Right atrium auricular region (tissue), 2 donors: ENCODE data around the gene C1orf53. TPM values are rescaled to one million over a fixed set of nuclear protein-coding genes. Genes with fewer than 3 reads are reported as not detected.
"Not testable (repeated sequence)": the region's sequence is repeated elsewhere in the genome, so short reads cannot be mapped to it uniquely, and the experiment has no call there.

Experiments
- DNase-seq: peaks from one replicate; pipeline ENCODE4 v3.0.0-alpha.2; 2019; ENCODE audit warnings: low spot score
- H3K27ac ChIP-seq, 2 donors: fragments of 200-600 bp; sonication (generic); 1 replicate in 1 of 2; 2 replicates in 1 of 2; pipeline ENCODE4 v1.5.1; 2016 to 2019
- H3K27me3 ChIP-seq, 2 donors: fragments of 200-600 bp; sonication (generic); one replicate each; pipeline versions ENCODE4 v1.5.1 to v1.6.0; 2017 to 2019
- H3K36me3 ChIP-seq: fragments of 200-600 bp; sonication (generic); one replicate; pipeline ENCODE4 v1.5.1; 2016
- H3K4me1 ChIP-seq, 2 donors: fragments of 200-600 bp; sonication (generic); one replicate each; pipeline versions ENCODE4 v1.5.1 to v1.6.0; 2017 to 2019
- H3K4me3 ChIP-seq, 2 donors: fragments of 200-600 bp; sonication (generic); 1 replicate in 1 of 2; 2 replicates in 1 of 2; pipeline ENCODE4 v1.5.1; 2017 to 2019; ENCODE audit warnings: mild to moderate bottlenecking in 1 of 2, moderate library complexity in 1 of 2
- H3K9me3 ChIP-seq, 2 donors: fragments of 200-600 bp; sonication (generic); one replicate each; pipeline ENCODE4 v1.5.1; 2019
- total RNA-seq, 2 donors: library from RNA; depleted of rRNA; stranded (reverse); fragments of >200 nt; gene quantifications; one replicate each; pipeline ENCODE4 v1.1.0, GENCODE V29; 2016
- TF ChIP-seq, protein P1 (sequence below), 2 donors: fragments of 200-600 bp; sonication (generic); IDR thresholded peaks; one replicate each; pipeline ENCODE4 v1.5.1; 2019; ENCODE audit warnings: antibody characterized with exemption in 2 of 2

C1orf53 gene
- total RNA-seq, 2 donors from 2014 or later: 4.0 to 12.1 TPM

DNA sequence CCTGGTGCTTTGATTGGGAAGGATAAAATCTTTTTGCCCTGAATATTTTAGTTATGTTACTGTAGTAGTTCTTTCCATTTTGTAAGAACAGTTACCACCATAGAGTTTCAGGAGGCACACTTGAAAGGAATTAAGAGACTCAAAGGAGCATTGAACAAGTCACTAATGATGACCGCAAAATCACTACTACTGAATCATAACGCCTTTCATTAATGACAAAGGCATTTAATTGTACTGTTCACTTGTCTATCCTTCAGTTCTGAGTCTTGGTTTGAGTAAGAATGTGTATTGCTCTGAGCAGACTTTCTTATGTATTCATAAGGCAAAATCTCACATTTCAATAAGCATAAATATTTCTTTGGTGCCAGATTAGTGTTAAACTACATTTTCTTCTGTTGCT, 39.6 kb downstream of the C1orf53 start:
- Histone ChIP-seq H3K27me3 (no peaks in the 10 kb centered on the region), H3K36me3 (no peaks in the 10 kb centered on the region), H3K4me3 (no peak overlapping the region), H3K27ac (no peak overlapping the region), H3K4me1 (no peaks in the 10 kb centered on the region), H3K9me3 (no peaks in the 10 kb centered on the region)
- TF ChIP-seq, protein P1, sequence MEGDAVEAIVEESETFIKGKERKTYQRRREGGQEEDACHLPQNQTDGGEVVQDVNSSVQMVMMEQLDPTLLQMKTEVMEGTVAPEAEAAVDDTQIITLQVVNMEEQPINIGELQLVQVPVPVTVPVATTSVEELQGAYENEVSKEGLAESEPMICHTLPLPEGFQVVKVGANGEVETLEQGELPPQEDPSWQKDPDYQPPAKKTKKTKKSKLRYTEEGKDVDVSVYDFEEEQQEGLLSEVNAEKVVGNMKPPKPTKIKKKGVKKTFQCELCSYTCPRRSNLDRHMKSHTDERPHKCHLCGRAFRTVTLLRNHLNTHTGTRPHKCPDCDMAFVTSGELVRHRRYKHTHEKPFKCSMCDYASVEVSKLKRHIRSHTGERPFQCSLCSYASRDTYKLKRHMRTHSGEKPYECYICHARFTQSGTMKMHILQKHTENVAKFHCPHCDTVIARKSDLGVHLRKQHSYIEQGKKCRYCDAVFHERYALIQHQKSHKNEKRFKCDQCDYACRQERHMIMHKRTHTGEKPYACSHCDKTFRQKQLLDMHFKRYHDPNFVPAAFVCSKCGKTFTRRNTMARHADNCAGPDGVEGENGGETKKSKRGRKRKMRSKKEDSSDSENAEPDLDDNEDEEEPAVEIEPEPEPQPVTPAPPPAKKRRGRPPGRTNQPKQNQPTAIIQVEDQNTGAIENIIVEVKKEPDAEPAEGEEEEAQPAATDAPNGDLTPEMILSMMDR (IDR thresholded peaks at IDR 0.05): no peak
- DNase-seq: no peak

DNA sequence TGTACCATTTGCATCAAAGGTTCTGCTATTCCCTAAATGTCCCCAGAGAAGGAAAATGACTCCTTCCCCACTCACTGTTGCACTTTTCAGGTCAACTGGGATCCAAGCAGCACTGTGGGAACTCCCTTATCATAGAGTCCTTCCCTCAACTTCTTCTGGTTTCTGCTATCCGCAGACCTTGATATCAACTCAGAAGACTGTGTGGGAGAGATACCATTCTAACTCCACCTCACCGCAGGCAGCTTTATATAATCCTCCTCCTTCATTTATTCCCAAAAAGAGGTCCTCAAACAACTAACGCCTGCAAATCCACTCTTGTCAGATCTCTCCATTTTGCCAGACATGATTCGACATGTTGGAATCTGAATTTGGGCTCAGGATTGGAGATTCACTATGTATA, 42.1 kb downstream of the C1orf53 start:
- no peak overlapping the region for H3K27ac ChIP-seq
- no peaks in the 10 kb centered on the region for H3K27me3 ChIP-seq
- no peaks in the 10 kb centered on the region for H3K9me3 ChIP-seq
- H3K36me3 ChIP-seq: no peaks in the 10 kb centered on the region
- no peak overlapping the region for H3K4me3 ChIP-seq
- H3K4me1 ChIP-seq: no peaks in the 10 kb centered on the region
- TF ChIP-seq, protein P1 (IDR thresholded peaks at IDR 0.05): no peak
- no peak for DNase-seq

DNA sequence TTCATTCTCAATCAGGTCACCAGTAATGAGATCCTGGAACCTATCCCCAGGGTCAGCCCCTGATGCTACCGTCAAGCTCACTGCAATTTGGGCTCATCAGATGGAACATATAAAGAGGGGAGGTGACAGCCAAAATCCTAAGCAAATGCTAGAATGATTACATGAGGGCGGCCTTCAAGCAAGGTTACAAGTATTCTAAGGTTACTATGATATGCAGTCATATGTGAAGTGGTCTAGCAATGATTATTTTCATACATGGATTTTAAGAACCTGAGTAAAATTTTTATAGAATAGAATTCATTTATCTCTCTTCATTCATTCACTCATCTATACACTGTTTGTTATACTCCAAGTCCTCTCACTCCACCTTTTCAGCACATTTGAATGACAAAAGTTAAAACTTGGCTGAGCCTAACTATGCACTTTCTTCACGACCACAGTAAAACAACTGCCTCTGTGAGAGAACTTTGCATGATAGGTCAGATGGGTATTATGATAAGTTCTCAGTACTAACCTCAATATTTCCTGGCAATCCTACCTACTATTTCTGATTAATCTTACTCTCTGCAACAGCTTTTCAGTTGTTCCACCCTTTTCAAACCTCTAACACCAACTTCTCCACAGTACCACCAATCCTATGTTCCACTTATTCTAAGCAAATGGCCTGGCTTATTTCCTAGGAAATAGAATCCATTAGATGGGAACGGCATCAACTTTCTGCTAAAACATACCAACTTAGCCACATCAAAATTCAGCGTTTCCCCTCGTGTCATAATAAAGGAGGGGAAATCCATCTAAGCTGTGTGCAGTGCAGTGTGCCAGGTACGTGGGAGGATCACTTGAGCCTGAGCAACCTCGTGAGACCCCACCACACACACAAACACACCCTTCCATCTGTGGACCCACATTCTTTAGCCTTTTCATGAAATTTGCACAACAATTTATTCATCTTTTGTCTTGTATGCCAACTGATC, 46.8 kb downstream of the C1orf53 start:
- Histone ChIP-seq H3K36me3 (no peaks in the 10 kb centered on the region), H3K9me3 (no peaks in the 10 kb centered on the region), H3K4me1 (no peaks in the 10 kb centered on the region), H3K27me3 (no peaks in the 10 kb centered on the region), H3K27ac (no peak overlapping the region), H3K4me3 (no peak overlapping the region)
- no peak for DNase-seq
- TF ChIP-seq, protein P1 (IDR thresholded peaks at IDR 0.05): no peak

DNA sequence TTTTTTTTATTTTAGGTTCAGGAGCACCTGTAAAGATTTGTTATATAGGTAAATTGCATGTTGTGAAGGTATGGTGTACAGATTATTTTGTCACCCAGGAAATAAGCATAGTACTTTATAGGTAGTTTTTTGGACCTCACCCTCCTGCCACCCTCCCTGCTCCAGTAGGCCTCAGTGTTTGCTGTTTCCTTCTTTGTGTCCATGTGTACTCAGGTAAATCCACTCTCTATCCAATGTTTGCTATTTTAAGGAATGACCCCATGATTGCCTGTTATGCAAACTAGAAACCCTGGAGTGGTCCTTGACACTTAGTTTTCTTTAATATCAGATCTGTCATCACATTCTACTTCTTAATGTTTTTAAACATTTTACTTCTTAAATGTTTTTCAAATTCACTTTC, 48.7 kb downstream of the C1orf53 start:
- no peak overlapping the region for H3K4me3 ChIP-seq
- no peaks in the 10 kb centered on the region for H3K4me1 ChIP-seq
- TF ChIP-seq, protein P1 (IDR thresholded peaks at IDR 0.05): no peak
- no peaks in the 10 kb centered on the region for H3K27me3 ChIP-seq
- no peaks in the 10 kb centered on the region for H3K36me3 ChIP-seq
- H3K9me3 ChIP-seq: no peaks in the 10 kb centered on the region
- no peak for DNase-seq
- H3K27ac ChIP-seq: no peak overlapping the region

DNA sequence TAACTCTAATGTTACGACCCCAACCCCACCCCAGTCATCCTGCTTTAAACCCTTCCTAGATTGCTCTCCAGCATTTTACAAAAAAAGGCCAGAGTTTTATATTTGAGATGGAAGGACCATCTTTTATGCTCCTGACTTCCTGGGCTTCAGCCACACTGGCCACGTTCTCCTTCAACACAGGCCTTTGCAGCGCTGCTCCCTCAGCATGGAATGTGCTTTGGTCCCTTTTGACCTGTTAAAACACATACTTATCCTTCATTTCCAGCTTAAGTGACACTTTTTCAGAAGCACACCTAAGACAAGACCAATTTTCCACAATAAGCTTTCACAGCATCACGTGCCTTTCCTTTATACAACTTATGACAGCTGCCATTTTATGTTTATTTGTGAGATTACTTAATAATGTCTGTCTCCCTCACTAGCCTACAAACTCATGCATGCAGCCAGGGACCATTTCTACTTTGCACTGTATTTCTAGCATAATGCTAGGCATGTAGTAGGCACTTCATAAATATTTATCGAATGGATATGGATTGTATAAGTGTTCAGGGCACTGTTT, 49.3 kb downstream of the C1orf53 start:
- H3K27me3 ChIP-seq: no peaks in the 10 kb centered on the region
- H3K9me3 ChIP-seq: no peaks in the 10 kb centered on the region
- DNase-seq: no peak
- H3K36me3 ChIP-seq: no peaks in the 10 kb centered on the region
- H3K27ac ChIP-seq: no peak overlapping the region
- H3K4me1 ChIP-seq: no peaks in the 10 kb centered on the region
- TF ChIP-seq, protein P1 (IDR thresholded peaks at IDR 0.05): no peak
- H3K4me3 ChIP-seq: no peak overlapping the region

DNA sequence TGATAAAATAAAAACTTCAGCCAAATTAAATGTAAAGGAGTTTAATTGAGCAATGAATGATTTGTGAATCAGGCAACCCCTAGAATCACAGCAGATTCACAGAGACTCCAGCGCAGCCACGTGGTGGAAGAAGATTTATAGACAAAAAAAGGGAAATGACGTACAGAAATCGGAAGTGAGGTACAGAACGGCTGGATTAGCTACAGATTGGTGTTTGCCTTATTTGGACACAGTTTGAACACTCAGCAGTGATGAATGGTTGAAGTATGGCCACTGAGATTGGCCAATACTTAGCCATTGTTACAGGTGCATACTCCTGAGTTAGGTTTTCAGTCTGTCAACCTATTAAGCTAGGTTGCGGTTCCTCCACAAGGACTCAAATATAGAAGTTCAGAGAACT, 51.0 kb downstream of the C1orf53 start:
- H3K27me3 ChIP-seq: not testable (repeated sequence)

More for the DNA sequence above, 51.0 kb downstream of the C1orf53 start:
- not testable (repeated sequence) for DNase-seq, H3K27ac ChIP-seq, H3K4me1 ChIP-seq, H3K9me3 ChIP-seq, H3K4me3 ChIP-seq, H3K36me3 ChIP-seq
